Caco-2 (cell line): ENCODE data around the gene SLX4. TPM values are rescaled to one million over a fixed set of nuclear protein-coding genes. Genes with fewer than 3 reads are reported as not detected.

ENCODE experiments used
- BruUV-seq: library from RNA; stranded (reverse); fragments of 400-500 nt; replicated peaks from 2 replicates; lab custom pipeline; 2021; lab: Mats Ljungman, UMichigan
- CTCF ChIA-PET: fragments of 300-600 bp; sonication (Branson Sonifier 250); formaldehyde crosslinking; loops from one replicate; lab custom pipeline; 2022; ENCODE audit warnings: antibody characterized with exemption; lab: Charles Lee
- POLR2A ChIA-PET: fragments of 300-600 bp; sonication (Branson Sonifier 250); formaldehyde crosslinking; loops from one replicate; lab custom pipeline; 2022; ENCODE audit warnings: antibody characterized with exemption; lab: Charles Lee
- DNase-seq, 2 experiments: peaks; one replicate each; pipeline versions ENCODE4 v3.0.0 to v3.0.0-alpha.2; 2020 to 2022
- H3K27me3 ChIP-seq: replicated peaks from 2 replicates; pipeline ENCODE4 v1.6.0; 2011; ENCODE audit warnings: low read length; ENCODE audit not compliant: control insufficient read depth, insufficient read depth
- H3K36me3 ChIP-seq: 2 replicates; pipeline ENCODE4 v1.5.1; 2011; ENCODE audit warnings: low read length; ENCODE audit not compliant: control insufficient read depth, insufficient read depth
- H3K4me1 ChIP-seq: fragments of 250-450 bp; sonication (Bioruptor Pico); 2 replicates; pipeline ENCODE4 v1.5.1; 2020; ENCODE audit warnings: mild to moderate bottlenecking
- H3K4me3 ChIP-seq: 2 replicates; pipeline ENCODE4 v1.5.1; 2011; ENCODE audit warnings: low read depth, mild to moderate bottlenecking, control low read depth, low read length
- H3K9me3 ChIP-seq: fragments of 250-450 bp; sonication (Bioruptor Pico); 2 replicates; pipeline ENCODE4 v1.5.1; 2020; ENCODE audit warnings: mild to moderate bottlenecking, moderate library complexity
- H3K27ac Mint-ChIP-seq: one replicate; pipeline ENCODE4 v1.8.0; 2022; ENCODE audit warnings: mixed read lengths; ENCODE audit not compliant: unreplicated experiment
- H3K27me3 Mint-ChIP-seq: one replicate; pipeline ENCODE4 v1.8.0; 2022; ENCODE audit warnings: mixed read lengths; ENCODE audit not compliant: insufficient read depth, unreplicated experiment
- H3K36me3 Mint-ChIP-seq: one replicate; pipeline ENCODE4 v1.8.0; 2022; ENCODE audit warnings: mild to moderate bottlenecking, mixed read lengths; ENCODE audit not compliant: insufficient read depth, unreplicated experiment
- H3K4me1 Mint-ChIP-seq: one replicate; pipeline ENCODE4 v1.8.0; 2022; ENCODE audit warnings: low read depth, mixed read lengths; ENCODE audit not compliant: unreplicated experiment
- H3K4me3 Mint-ChIP-seq: one replicate; pipeline ENCODE4 v1.8.0; 2022; ENCODE audit warnings: mild to moderate bottlenecking, moderate library complexity, mixed read lengths; ENCODE audit not compliant: unreplicated experiment
- H3K9me3 Mint-ChIP-seq: one replicate; pipeline ENCODE4 v1.8.0; 2022; ENCODE audit warnings: mixed read lengths; ENCODE audit not compliant: unreplicated experiment
- CTCF ChIP-seq, 2 experiments: fragments of 200-600 bp in 1 of 2; IDR thresholded peaks; 1 replicate in 1 of 2; 2 replicates in 1 of 2; pipeline versions ENCODE4 v1.5.1 to v1.8.0; 2011 to 2022; ENCODE audit warnings: antibody characterized with exemption in 1 of 2, control low read depth in 1 of 2, inconsistent platforms in 1 of 2, low read depth in 1 of 2, low read length in 1 of 2, mild to moderate bottlenecking in 1 of 2, moderate library complexity in 1 of 2; ENCODE audit not compliant: insufficient read depth in 1 of 2, severe bottlenecking in 1 of 2, unreplicated experiment in 1 of 2
- intact Hi-C: fragments of 100-400 bp; cut with micrococcal nuclease; formaldehyde crosslinking; loops from one replicate; pipeline ENCODE4 v1.10.0; 2022; ENCODE audit not compliant: unreplicated experiment
- total RNA-seq: library from RNA; stranded (reverse); gene quantifications from 2 replicates; pipeline ENCODE4 v1.2.3, GENCODE V29; 2022

The SLX4 gene
- total RNA-seq, 1 experiment from 2014 or later = 10.4 TPM

GRCh38 chr16:3561626-3562025, 49.8 kb downstream of the SLX4 start:
- no peak for TF ChIP-seq CTCF (IDR thresholded peaks at IDR 0.05; ENCODE audit: insufficient read depth in 1 of 2, low read depth in 1 of 2, low read length in 1 of 2, severe bottlenecking in 1 of 2, unreplicated experiment in 1 of 2)
- Mint-ChIP-seq H3K27me3 (no peaks in the 10 kb centered on the region), H3K9me3 (no peaks in the 10 kb centered on the region), H3K4me1 (no peaks in the 10 kb centered on the region), H3K36me3 (no peaks in the 10 kb centered on the region), H3K4me3 (no peak overlapping the region), H3K27ac (no peak overlapping the region)
- intact Hi-C loops = no loop called here
- ChIA-PET POLR2A (no interaction called here), CTCF (no interaction called here)
- Histone ChIP-seq H3K36me3 (no peaks in the 10 kb centered on the region), H3K4me1 (no peaks in the 10 kb centered on the region), H3K4me3 (no peak overlapping the region), H3K27me3 (no peaks in the 10 kb centered on the region), H3K9me3 (no peaks in the 10 kb centered on the region)
- DNase-seq = no peak
- no TSS peak for BruUV-seq

GRCh38 chr16:3554351-3554928, 57.0 kb downstream of the SLX4 start:
- no peaks in the 10 kb centered on the region for H3K9me3 ChIP-seq
- CTCF ChIA-PET = no interaction called here

GRCh38 chr16:3553138-3553923, 58.1 kb downstream of the SLX4 start:
- H3K4me1 Mint-ChIP-seq = no peaks in the 10 kb centered on the region

More at GRCh38 chr16:3554351-3554928, 57.0 kb downstream of the SLX4 start:
- POLR2A ChIA-PET = no interaction called here
- Mint-ChIP-seq H3K27me3 (no peaks in the 10 kb centered on the region), H3K27ac (no peak overlapping the region), H3K4me3 (no peak overlapping the region), H3K4me1 (no peaks in the 10 kb centered on the region), H3K36me3 (no peaks in the 10 kb centered on the region), H3K9me3 (peaks cover 10% of the 10 kb centered on the region)
- intact Hi-C loops = no loop called here
- DNase-seq = no peak
- Histone ChIP-seq H3K4me3 (no peak overlapping the region), H3K36me3 (no peaks in the 10 kb centered on the region), H3K27me3 (no peaks in the 10 kb centered on the region), H3K4me1 (0 out of 2 replicates have a peak, but pooled peaks cover 5% of the 10 kb centered on the region)
- TF ChIP-seq CTCF (IDR thresholded peaks at IDR 0.05; ENCODE audit: insufficient read depth in 1 of 2, low read depth in 1 of 2, low read length in 1 of 2, severe bottlenecking in 1 of 2, unreplicated experiment in 1 of 2) = no peak
- BruUV-seq = no TSS peak

More at GRCh38 chr16:3553138-3553923, 58.1 kb downstream of the SLX4 start:
- Histone ChIP-seq H3K9me3 (no peaks in the 10 kb centered on the region), H3K4me1 (0 out of 2 replicates have a peak, but pooled peaks cover 5% of the 10 kb centered on the region), H3K27me3 (no peaks in the 10 kb centered on the region), H3K36me3 (no peaks in the 10 kb centered on the region), H3K4me3 (peak overlapping the region; percentile 4; the same call in 1 of the 2 replicates)
- ChIA-PET POLR2A (no interaction called here), CTCF (no interaction called here)
- Mint-ChIP-seq H3K4me3 (no peak overlapping the region), H3K36me3 (no peaks in the 10 kb centered on the region), H3K9me3 (peaks cover 10% of the 10 kb centered on the region), H3K27ac (no peak overlapping the region), H3K27me3 (no peaks in the 10 kb centered on the region)
- no peak for DNase-seq
- intact Hi-C loops = no loop called here
- BruUV-seq = no TSS peak
- TF ChIP-seq CTCF (IDR thresholded peaks at IDR 0.05; ENCODE audit: insufficient read depth in 1 of 2, low read depth in 1 of 2, low read length in 1 of 2, severe bottlenecking in 1 of 2, unreplicated experiment in 1 of 2) = no peak
